Stomach (tissue), 9 donors: ENCODE data around the gene PHETA1. TPM values are rescaled to one million over a fixed set of nuclear protein-coding genes. Genes with fewer than 3 reads are reported as not detected.

Experiments
- DNase-seq, 2 donors: peaks; one replicate each; pipeline versions ENCODE4 v3.0.0 to v3.0.0-alpha.2; 2013 to 2019
- H3K27ac ChIP-seq, 5 donors: fragments of 200-600 bp in 4 of 5; sonication (generic) in 4 of 5; one replicate each; pipeline ENCODE4 v1.5.1; 2013 to 2019; ENCODE audit warnings: mild to moderate bottlenecking in 1 of 5, moderate library complexity in 1 of 5
- H3K27me3 ChIP-seq, 3 donors: fragments of 200-600 bp; sonication (generic); one replicate each; pipeline ENCODE4 v1.5.1; 2017 to 2019; ENCODE audit warnings: mixed run types in 1 of 3
- H3K36me3 ChIP-seq, 4 donors: fragments of 200-600 bp; sonication (generic); 1 replicate in 3 of 4; 2 replicates in 1 of 4; pipeline ENCODE4 v1.5.1; 2016 to 2019
- H3K4me1 ChIP-seq, 4 donors: fragments of 200-600 bp; sonication (generic); one replicate each; pipeline ENCODE4 v1.5.1; 2016 to 2019
- H3K4me3 ChIP-seq, 4 donors: fragments of 200-600 bp; sonication (generic) in 3 of 4; one replicate each; pipeline ENCODE4 v1.5.1; 2016 to 2019; ENCODE audit warnings: mild to moderate bottlenecking in 1 of 4
- H3K9me3 ChIP-seq, 4 donors: fragments of 200-600 bp; sonication (generic); one replicate each; pipeline ENCODE4 v1.5.1; 2016 to 2019
- CTCF ChIP-seq, 7 experiments: fragments of 450-650 bp in 4 of 7; fragments of 200-600 bp in 3 of 7; sonication (generic) in 3 of 7; IDR thresholded peaks; one replicate each; pipeline ENCODE4 v1.5.1; 2016 to 2019; ENCODE audit warnings: antibody characterized with exemption in 7 of 7, control low read depth in 2 of 7, mild to moderate bottlenecking in 1 of 7
- EP300 ChIP-seq: sonication (generic); formaldehyde crosslinking; IDR thresholded peaks from one replicate; pipeline ENCODE4 v1.6.1; 2017; ENCODE audit warnings: antibody characterized with exemption
- POLR2A ChIP-seq, 4 donors: fragments of 450-650 bp; IDR thresholded peaks; one replicate each; pipeline ENCODE4 v1.6.1; 2016; ENCODE audit warnings: antibody characterized with exemption in 4 of 4, control low read depth in 2 of 4, mild to moderate bottlenecking in 1 of 4, moderate library complexity in 1 of 4
- POLR2AphosphoS5 ChIP-seq, 3 donors: sonication (generic); formaldehyde crosslinking; IDR thresholded peaks; one replicate each; pipeline ENCODE4 v1.6.1; 2016; ENCODE audit warnings: antibody characterized with exemption in 3 of 3
- WGBS, 5 donors: extraction: QIAGEN DNeasy Blood & Tissue Kit in 3 of 5; methylation state at CpG; one replicate each; pipeline versions ENCODE4 v1.1.5 to v1.1.7; 2013 to 2018; 5-methylcytosine and 5-hydroxymethylcytosine counted together
- intact Hi-C: fragments of 100-400 bp; cut with DNase I; formaldehyde crosslinking; loops from one replicate; pipeline ENCODE4 v1.15.1; 2023; ENCODE audit warnings: low total_unique reads
- polyA plus RNA-seq, 3 donors: library from polyadenylated mRNA; stranded (reverse); fragments of 200-250 nt; gene quantifications; one replicate each; pipeline ENCODE4 v1.2.3, GENCODE V29; 2013
- small RNA-seq, 4 donors: library from RNA; depleted of rRNA; stranded (forward); fragments of <200 nt; gene quantifications; one replicate each; pipeline ENCODE3, GENCODE V24; 2016
- total RNA-seq, 5 donors: library from RNA; depleted of rRNA; stranded (reverse); fragments of >200 nt; gene quantifications; one replicate each; pipeline versions ENCODE4 v1.1.0 to v1.2.3, GENCODE V29; 2014 to 2016
- donor health status: healthy with polysubstance abuse.
- donor health status: Bipolar disorder and iron deficiency.
- donor health status: healthy.

PHETA1 gene
- total and polyA plus RNA-seq, 8 donors, result 7.0 to 59.3 (median 17.7) TPM

- peaks cover 0 to 6% (median 2%) of the 10 kb centered on the region in 4 donors for H3K4me1 ChIP-seq
- H3K27ac ChIP-seq, result no peak overlapping the region
- no peaks in the 10 kb centered on the region for H3K36me3 ChIP-seq
- peaks cover 0 to 20% (median 4%) of the 10 kb centered on the region in 3 donors for H3K27me3 ChIP-seq
- no peak for TF ChIP-seq POLR2AphosphoS5 (IDR thresholded peaks at IDR 0.05)
- TF ChIP-seq CTCF (IDR thresholded peaks at IDR 0.05), result no peak
- TF ChIP-seq EP300, result no peak
- TF ChIP-seq POLR2A (IDR thresholded peaks at IDR 0.05), result no peak
- no peak for DNase-seq
- WGBS, 5 donors, result 84 to 92% (median 90%) methylated on average over 6 to 13 of the region's 13 CpGs
- intact Hi-C loops, result no loop called here
- no peak overlapping the region for H3K4me3 ChIP-seq
- H3K9me3 ChIP-seq, result peaks cover 0 to 3% (median under 1%) of the 10 kb centered on the region in 4 donors
These were observed 56.9 kb downstream of the PHETA1 start for GRCh38 chr12:111312016-111312415.

DNA sequence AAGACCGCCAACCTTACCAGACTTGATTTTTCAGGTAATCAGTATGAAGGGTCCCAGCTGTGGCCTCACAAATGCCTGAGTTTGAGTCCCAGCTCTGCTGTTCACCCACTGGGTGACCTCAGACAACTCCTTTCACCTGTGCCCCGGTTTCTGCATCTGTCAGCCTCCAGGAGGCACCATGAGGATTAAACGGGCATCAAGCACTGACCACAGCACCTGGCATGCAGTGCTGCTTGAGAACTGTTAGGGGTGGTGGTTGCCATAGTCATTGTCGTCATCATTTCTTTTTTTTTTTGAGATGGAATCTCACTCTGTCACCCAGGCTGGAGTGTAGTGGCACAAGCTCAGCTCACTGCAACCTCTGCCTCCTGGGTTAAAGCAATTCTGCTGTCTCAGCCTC lies 57.9 kb downstream of the PHETA1 start:
- intact Hi-C loops, result no loop called here
- WGBS, 5 donors, result 59 to 67% (median 64%) methylated on average over 4 of the region's 4 CpGs
- no peak overlapping the region for H3K4me3 ChIP-seq

More for the DNA sequence above, 57.9 kb downstream of the PHETA1 start:
- TF ChIP-seq CTCF (IDR thresholded peaks at IDR 0.05) (no peak), POLR2A (IDR thresholded peaks at IDR 0.05) (no peak), EP300 (no peak), POLR2AphosphoS5 (IDR thresholded peaks at IDR 0.05) (no peak)
- Histone ChIP-seq H3K4me1 (peaks cover 0 to 6% (median 2%) of the 10 kb centered on the region in 4 donors), H3K27ac (no peak overlapping the region), H3K27me3 (peaks cover 0 to 20% (median 4%) of the 10 kb centered on the region in 3 donors), H3K9me3 (peaks cover 0 to 12% (median 8%) of the 10 kb centered on the region in 4 donors), H3K36me3 (no peaks in the 10 kb centered on the region)
- no peak for DNase-seq

Small RNA genes within 50 kb of the gene (small RNA-seq; reads per million reads assigned to genes)
- 0 reads per million in 4 donors for gene RNA5SP373

Other genes starting within 250 kb of the PHETA1 start
- gene SH2B3, start 36.8 kb upstream of the PHETA1 start, total RNA-seq, result 10 to 100 TPM in 2 of 5 donors, 1 to 10 TPM in 3; 5.3 to 21.7 (median 9.8) TPM
- 1 to 10 TPM; 2.5 to 8.1 (median 7.3) TPM for gene SH2B3, start 36.8 kb upstream of the PHETA1 start, polyA plus RNA-seq
- gene ATXN2, start 230.2 kb upstream of the PHETA1 start, total RNA-seq, result 100 to 1,000 TPM in 2 of 5 donors, 10 to 100 TPM in 3; 55.9 to 131 (median 71.7) TPM
- 10 to 100 TPM; 11.1 to 17.4 (median 16.1) TPM for gene ATXN2, start 230.2 kb upstream of the PHETA1 start, polyA plus RNA-seq